SU-DHL-6 (cell line): ENCODE measurements around the gene NAMPT.

ENCODE experiments used
- H2AFZ ChIP-seq: fragments of 200-600 bp; sonication (generic); 2 replicates; pipeline ENCODE4 v1.6.1; 2014; ENCODE audit warnings: low read depth, mild to moderate bottlenecking, moderate library complexity, mixed read lengths, antibody characterized with exemption, low read length; ENCODE audit not compliant: severe bottlenecking
- H3F3A ChIP-seq: fragments of 200-600 bp; shearing (Covaris generic); 2 replicates; pipeline ENCODE4 v1.6.0; 2016; ENCODE audit warnings: antibody characterized with exemption, mild to moderate bottlenecking; ENCODE audit not compliant: insufficient read depth
- H3K27ac ChIP-seq: fragments of 200-600 bp; sonication (generic); 2 replicates; pipeline ENCODE4 v1.5.1; 2016; ENCODE audit warnings: low read depth, mild to moderate bottlenecking, low read length, moderate library complexity, mixed read lengths
- H3K27me3 ChIP-seq: fragments of 200-600 bp; sonication (generic), shearing (Covaris generic); 2 replicates; pipeline ENCODE4 v1.6.0; 2014; ENCODE audit warnings: mild to moderate bottlenecking, low read length
- H3K36me3 ChIP-seq: fragments of 200-600 bp; sonication (generic); 2 replicates; pipeline ENCODE4 v1.6.1; 2014; ENCODE audit warnings: mild to moderate bottlenecking, low read length, mixed read lengths
- H3K4me2 ChIP-seq: fragments of 300-600, 200-600 bp; shearing (Covaris generic), sonication (generic); 2 replicates; pipeline ENCODE4 v1.6.0; 2014; ENCODE audit warnings: low read length, low read depth, mild to moderate bottlenecking; ENCODE audit not compliant: poor library complexity, severe bottlenecking
- H3K4me3 ChIP-seq: fragments of 200-600 bp; sonication (generic); 2 replicates; pipeline ENCODE4 v1.5.1; 2014; ENCODE audit warnings: antibody characterized with exemption, low read length, mild to moderate bottlenecking, mixed read lengths; ENCODE audit not compliant: insufficient read depth, poor library complexity, severe bottlenecking
- H3K79me2 ChIP-seq: fragments of 200-600 bp; sonication (generic); 2 replicates; pipeline ENCODE4 v1.6.1; 2014; ENCODE audit warnings: mild to moderate bottlenecking, low read length, moderate library complexity; ENCODE audit not compliant: insufficient read depth
- H3K9ac ChIP-seq: fragments of 200-600 bp; sonication (generic); 2 replicates; pipeline ENCODE4 v1.7.0; 2014; ENCODE audit warnings: mild to moderate bottlenecking, low read length
- H3K9me2 ChIP-seq: fragments of 200-600 bp; sonication (generic); replicated peaks from 2 replicates; pipeline ENCODE4 v1.6.1; 2014; ENCODE audit warnings: low read length; ENCODE audit not compliant: insufficient read depth
- H3K9me3 ChIP-seq: fragments of 200-600 bp; sonication (generic); 2 replicates; pipeline ENCODE4 v1.6.1; 2014; ENCODE audit warnings: low read length, mixed read lengths; ENCODE audit not compliant: insufficient read depth
- H4K20me1 ChIP-seq: fragments of 200-600 bp; sonication (generic); 2 replicates; pipeline ENCODE4 v1.6.1; 2014; ENCODE audit warnings: low read depth, mild to moderate bottlenecking, antibody characterized with exemption, low read length, moderate library complexity, mixed read lengths
- EZH2phosphoT487 ChIP-seq: fragments of 200-600 bp; sonication (generic), shearing (Covaris generic); conservative IDR thresholded peaks from 2 replicates; pipeline ENCODE4 v1.6.1; 2018; ENCODE audit warnings: mild to moderate bottlenecking, antibody characterized with exemption, low read length, moderate library complexity, mixed read lengths
- TF ChIP-seq, protein P1 (sequence below): fragments of 200-600 bp; sonication (generic); IDR thresholded peaks from one replicate; pipeline ENCODE4 v1.5.1; 2017; ENCODE audit warnings: antibody characterized with exemption, mild to moderate bottlenecking, low read length, moderate library complexity; ENCODE audit not compliant: insufficient read depth, poor library complexity, severe bottlenecking

Gene NAMPT

DNA sequence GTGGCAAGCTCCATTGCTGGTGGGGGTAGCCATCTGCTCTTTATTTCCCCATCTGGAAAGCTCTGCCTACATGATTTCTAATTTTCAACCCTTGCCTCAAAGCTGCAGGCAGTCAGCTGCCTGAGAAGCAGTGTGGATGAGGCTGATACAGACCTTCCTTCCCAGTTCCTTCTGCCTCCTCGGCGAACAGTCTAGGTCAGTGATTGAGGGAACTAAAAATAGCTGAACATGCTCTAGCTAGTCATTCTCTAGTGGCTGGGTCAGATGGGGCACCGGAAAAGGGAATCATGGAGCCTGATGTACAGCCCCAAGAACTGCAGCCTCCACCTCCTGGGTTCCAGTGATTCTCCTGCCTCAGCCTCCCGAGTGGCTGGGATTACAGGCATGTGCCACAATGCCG lies 48.7 kb downstream of the NAMPT start:
- Histone ChIP-seq H3K27ac (no peak overlapping the region), H4K20me1 (no peaks in the 10 kb centered on the region), H2AFZ (no peak overlapping the region), H3K79me2 (no peaks in the 10 kb centered on the region), H3F3A (no peaks in the 10 kb centered on the region), H3K36me3 (no peaks in the 10 kb centered on the region), H3K9ac (no peak overlapping the region), H3K4me2 (no peak overlapping the region), H3K4me3 (no peak overlapping the region), H3K9me3 (no peaks in the 10 kb centered on the region), H3K9me2 (no peaks in the 10 kb centered on the region), H3K27me3 (no peaks in the 10 kb centered on the region)
- no peak for TF ChIP-seq EZH2phosphoT487
- TF ChIP-seq, protein P1, sequence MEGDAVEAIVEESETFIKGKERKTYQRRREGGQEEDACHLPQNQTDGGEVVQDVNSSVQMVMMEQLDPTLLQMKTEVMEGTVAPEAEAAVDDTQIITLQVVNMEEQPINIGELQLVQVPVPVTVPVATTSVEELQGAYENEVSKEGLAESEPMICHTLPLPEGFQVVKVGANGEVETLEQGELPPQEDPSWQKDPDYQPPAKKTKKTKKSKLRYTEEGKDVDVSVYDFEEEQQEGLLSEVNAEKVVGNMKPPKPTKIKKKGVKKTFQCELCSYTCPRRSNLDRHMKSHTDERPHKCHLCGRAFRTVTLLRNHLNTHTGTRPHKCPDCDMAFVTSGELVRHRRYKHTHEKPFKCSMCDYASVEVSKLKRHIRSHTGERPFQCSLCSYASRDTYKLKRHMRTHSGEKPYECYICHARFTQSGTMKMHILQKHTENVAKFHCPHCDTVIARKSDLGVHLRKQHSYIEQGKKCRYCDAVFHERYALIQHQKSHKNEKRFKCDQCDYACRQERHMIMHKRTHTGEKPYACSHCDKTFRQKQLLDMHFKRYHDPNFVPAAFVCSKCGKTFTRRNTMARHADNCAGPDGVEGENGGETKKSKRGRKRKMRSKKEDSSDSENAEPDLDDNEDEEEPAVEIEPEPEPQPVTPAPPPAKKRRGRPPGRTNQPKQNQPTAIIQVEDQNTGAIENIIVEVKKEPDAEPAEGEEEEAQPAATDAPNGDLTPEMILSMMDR = no peak

GRCh38 chr7:106234425-106234824 lies 50.4 kb downstream of the NAMPT start:
- Histone ChIP-seq H4K20me1 (no peaks in the 10 kb centered on the region), H3K27ac (no peak overlapping the region), H3K79me2 (no peaks in the 10 kb centered on the region), H3K9me2 (no peaks in the 10 kb centered on the region), H3K4me2 (no peak overlapping the region), H3K27me3 (no peaks in the 10 kb centered on the region), H3K4me3 (no peak overlapping the region), H3F3A (no peaks in the 10 kb centered on the region), H2AFZ (no peak overlapping the region), H3K36me3 (no peaks in the 10 kb centered on the region), H3K9me3 (no peaks in the 10 kb centered on the region), H3K9ac (no peak overlapping the region)
- TF ChIP-seq, protein P1 = no peak
- TF ChIP-seq EZH2phosphoT487 = no peak

GRCh38 chr7:106231856-106232490 lies 52.8 kb downstream of the NAMPT start:
- TF ChIP-seq, protein P1 = no peak
- no peak for TF ChIP-seq EZH2phosphoT487
- Histone ChIP-seq H3K9me2 (no peaks in the 10 kb centered on the region), H3K9ac (no peak overlapping the region)

More at GRCh38 chr7:106231856-106232490, 52.8 kb downstream of the NAMPT start:
- Histone ChIP-seq H3K4me3 (no peak overlapping the region), H3K4me2 (no peak overlapping the region), H2AFZ (no peak overlapping the region), H3F3A (no peaks in the 10 kb centered on the region), H3K27me3 (no peaks in the 10 kb centered on the region), H4K20me1 (no peaks in the 10 kb centered on the region), H3K27ac (no peak overlapping the region), H3K79me2 (no peaks in the 10 kb centered on the region), H3K36me3 (no peaks in the 10 kb centered on the region), H3K9me3 (no peaks in the 10 kb centered on the region)
